Endothelial cell of umbilical vein (primary cell): ENCODE data around the gene C5. TPM values are rescaled to one million over a fixed set of nuclear protein-coding genes. Genes with fewer than 3 reads are reported as not detected.

Experiments
- BruUV-seq: library from RNA; stranded (reverse); fragments of 400-500 nt; replicated peaks from 2 replicates; lab custom pipeline; 2021; lab: Mats Ljungman, UMichigan
- CTCF ChIA-PET: fragments of 300-600, 350-600 bp; sonication (Branson Sonifier 250); formaldehyde crosslinking; loops from one replicate; lab custom pipeline; 2021; ENCODE audit warnings: antibody characterized with exemption, inconsistent platforms; lab: Charles Lee
- POLR2A ChIA-PET: fragments of 300-600, 350-600 bp; sonication (Branson Sonifier 250); formaldehyde crosslinking; loops from one replicate; lab custom pipeline; 2021; ENCODE audit warnings: antibody characterized with exemption, inconsistent platforms; lab: Charles Lee
- DNase-seq: peaks from one replicate; pipeline ENCODE4 v3.0.0-alpha.2; 2011; ENCODE audit warnings: low read depth, low spot score
- FAIRE-seq: peaks from 2 replicates; lab custom pipeline; 2011; peaks lifted over from hg19 to GRCh38; lab: Jason Lieb, UNC
- H2AFZ ChIP-seq: 2 replicates; pipeline ENCODE4 v1.6.0; 2012; ENCODE audit warnings: low read depth, low read length, control low read depth, inconsistent platforms
- H3K27ac ChIP-seq: 2 replicates; pipeline ENCODE4 v1.5.1; 2011; ENCODE audit warnings: low read depth, mild to moderate bottlenecking, control low read depth, low read length, moderate library complexity; ENCODE audit not compliant: insufficient read depth
- H3K27me3 ChIP-seq, 2 experiments: 2 replicates each; pipeline versions ENCODE4 v1.6.0 to v1.6.1; 2011; ENCODE audit warnings: low read length in 2 of 2, mixed read lengths in 1 of 2; ENCODE audit not compliant: control insufficient read depth in 2 of 2, insufficient read depth in 2 of 2
- H3K36me3 ChIP-seq, 2 experiments: 2 replicates in 1 of 2; 3 replicates in 1 of 2; pipeline ENCODE4 v1.5.1; 2011; ENCODE audit warnings: low read length in 2 of 2, mild to moderate bottlenecking in 1 of 2, moderate library complexity in 1 of 2; ENCODE audit not compliant: control insufficient read depth in 2 of 2, insufficient read depth in 2 of 2; ENCODE audit errors: extremely low read depth in 1 of 2
- H3K4me1 ChIP-seq: 3 replicates; pipeline ENCODE4 v1.5.1; 2011; ENCODE audit warnings: mild to moderate bottlenecking, low read length; ENCODE audit not compliant: control insufficient read depth, insufficient read depth; ENCODE audit errors: extremely low read depth
- H3K4me2 ChIP-seq: 2 replicates; pipeline ENCODE4 v1.6.1; 2011; ENCODE audit warnings: low read length, control low read depth, mixed read lengths; ENCODE audit not compliant: insufficient read depth
- H3K4me3 ChIP-seq, 3 experiments: fragments of 200-600 bp in 1 of 3; sonication (generic), shearing (Covaris generic) in 1 of 3; replicated peaks in 1 of 3; 2 replicates each; pipeline ENCODE4 v1.5.1; 2011 to 2016; ENCODE audit warnings: control low read depth in 3 of 3, low read length in 3 of 3, mild to moderate bottlenecking in 2 of 3, inconsistent platforms in 1 of 3, low read depth in 1 of 3, moderate library complexity in 1 of 3; ENCODE audit not compliant: insufficient read depth in 1 of 3
- H3K79me2 ChIP-seq: 2 replicates; pipeline ENCODE4 v1.6.0; 2012; ENCODE audit warnings: low read length, inconsistent platforms; ENCODE audit not compliant: control insufficient read depth, insufficient read depth
- H3K9ac ChIP-seq: replicated peaks from 2 replicates; pipeline ENCODE3; 2011; ENCODE audit warnings: low read length, control low read depth; ENCODE audit not compliant: insufficient read depth; ENCODE audit errors: extremely low read depth
- H3K9me1 ChIP-seq: replicated peaks from 3 replicates; pipeline ENCODE4 v1.6.0; 2011; ENCODE audit warnings: mild to moderate bottlenecking, low read length; ENCODE audit not compliant: control insufficient read depth, insufficient read depth; ENCODE audit errors: extremely low read depth
- H3K9me3 ChIP-seq: replicated peaks from 2 replicates; pipeline ENCODE4 v1.5.1; 2012; ENCODE audit warnings: low read length, inconsistent platforms; ENCODE audit not compliant: control insufficient read depth, insufficient read depth
- H4K20me1 ChIP-seq: replicated peaks from 2 replicates; pipeline ENCODE3; 2011; ENCODE audit warnings: mild to moderate bottlenecking, low read length; ENCODE audit not compliant: control insufficient read depth, insufficient read depth; ENCODE audit errors: extremely low read depth
- EZH2 ChIP-seq: IDR thresholded peaks from 2 replicates; pipeline ENCODE4 v1.6.1; 2012; ENCODE audit warnings: borderline replicate concordance, low read depth, mild to moderate bottlenecking, moderate library complexity, low read length, inconsistent platforms; ENCODE audit not compliant: severe bottlenecking
- FOS ChIP-seq: IDR thresholded peaks from 2 replicates; pipeline ENCODE4 v1.6.1; 2011; ENCODE audit warnings: mild to moderate bottlenecking, low read length, moderate library complexity, borderline replicate concordance; ENCODE audit not compliant: insufficient read depth
- GATA2 ChIP-seq: IDR thresholded peaks from 2 replicates; pipeline ENCODE4 v1.7.0; 2011; ENCODE audit warnings: low read depth, mild to moderate bottlenecking, moderate library complexity, mixed read lengths, low read length; ENCODE audit not compliant: insufficient read length, insufficient read depth
- MYC ChIP-seq: IDR thresholded peaks from one replicate; pipeline ENCODE4 v1.6.1; 2011; ENCODE audit warnings: mild to moderate bottlenecking, low read depth, low read length
- POLR2A ChIP-seq: IDR thresholded peaks from 2 replicates; pipeline ENCODE4 v1.6.1; 2012; ENCODE audit warnings: low read depth, mild to moderate bottlenecking, control low read depth, low read length
- POLR2AphosphoS5 ChIP-seq: IDR thresholded peaks from 2 replicates; pipeline ENCODE4 v1.6.1; 2012; ENCODE audit warnings: low read depth, mild to moderate bottlenecking, control low read depth, low read length, moderate library complexity; ENCODE audit not compliant: insufficient read depth
- dilution Hi-C: fragments of 300-500 bp; cut with MboI; formaldehyde crosslinking; loops from one replicate; pipeline ENCODE4 v1.15.0; 2019; ENCODE audit warnings: low sequenced_read_pairs; ENCODE audit not compliant: extremely low pct_ligation_motif_present
- intact Hi-C: fragments of 100-400 bp; cut with micrococcal nuclease; formaldehyde crosslinking; loops from one replicate; pipeline ENCODE4 v1.10.0; 2022
- polyA plus RNA-seq, 4 experiments: library from polyadenylated mRNA; depleted of rRNA in 3 of 4; stranded (reverse) in 3 of 4; unstranded in 1 of 4; fragments of >200 nt; gene quantifications; 2 replicates each; pipeline versions ENCODE4 v1.2.1 to v1.2.3, GENCODE V29; 2011 to 2012; ENCODE audit warnings: missing spikeins in 1 of 4
- total RNA-seq: library from RNA; stranded (reverse); gene quantifications from 2 replicates; pipeline ENCODE4 v1.2.3, GENCODE V29; 2021
- TF ChIP-seq, protein P1 (sequence below), 2 donors: IDR thresholded peaks; 1 replicate in 1 of 2; 2 replicates in 1 of 2; pipeline ENCODE4 v1.5.1; 2011; ENCODE audit warnings: low read length in 2 of 2, mild to moderate bottlenecking in 2 of 2, moderate library complexity in 2 of 2, control low read depth in 1 of 2, inconsistent platforms in 1 of 2, low read depth in 1 of 2; ENCODE audit not compliant: insufficient read depth in 1 of 2; ENCODE audit errors: extremely low read depth in 1 of 2

C5 gene
- total and polyA plus RNA-seq, 2 donors (not counting 3 experiments of a cell fraction or from before 2014, with no cell fraction given): 0.79 to 1.6 TPM

DNA sequence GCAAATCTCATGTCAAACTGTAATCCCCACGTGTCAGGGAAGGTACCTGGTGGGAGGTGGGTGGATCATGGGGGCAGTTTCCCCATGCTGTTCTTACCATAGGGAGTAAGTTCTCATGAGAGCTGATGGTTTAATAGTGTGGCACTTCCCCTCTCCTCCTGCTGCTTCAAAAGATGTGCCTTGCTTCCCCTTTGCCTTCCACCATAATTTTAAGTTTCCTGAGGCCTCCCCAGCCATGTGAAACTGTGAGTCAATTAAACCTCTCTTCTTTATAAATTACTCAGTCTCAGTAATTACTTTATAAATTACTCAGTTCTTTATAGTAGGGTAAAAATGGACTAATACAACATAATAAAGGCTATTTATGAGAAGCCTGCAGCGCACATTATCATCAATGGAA is 17.6 kb upstream of the C5 start:
- POLR2A ChIA-PET: no interaction called here
- BruUV-seq: no TSS peak
- Histone ChIP-seq H3K4me3 (no peak overlapping the region), H3K9me1 (no peaks in the 10 kb centered on the region), H3K27ac (no peak overlapping the region), H3K36me3 (no peaks in the 10 kb centered on the region), H3K4me1 (peaks cover 6% of the 10 kb centered on the region), H2AFZ (no peak overlapping the region), H3K4me2 (no peak overlapping the region), H3K79me2 (no peaks in the 10 kb centered on the region), H3K9me3 (no peaks in the 10 kb centered on the region), H3K9ac (no peak overlapping the region), H4K20me1 (no peaks in the 10 kb centered on the region), H3K27me3 (no peaks in the 10 kb centered on the region)
- TF ChIP-seq POLR2A: no peak
- DNase-seq (no peak), FAIRE-seq (no peak)
- CTCF ChIA-PET: interaction anchor here (1.3 to 2.3 kb wide), 5 partner anchors 8 to 448 kb away, joined by 3 to 14 read pairs (median 4); no protein-coding TSS in a partner anchor
- dilution Hi-C loops: no loop called here
- intact Hi-C loops: no loop called here

DNA sequence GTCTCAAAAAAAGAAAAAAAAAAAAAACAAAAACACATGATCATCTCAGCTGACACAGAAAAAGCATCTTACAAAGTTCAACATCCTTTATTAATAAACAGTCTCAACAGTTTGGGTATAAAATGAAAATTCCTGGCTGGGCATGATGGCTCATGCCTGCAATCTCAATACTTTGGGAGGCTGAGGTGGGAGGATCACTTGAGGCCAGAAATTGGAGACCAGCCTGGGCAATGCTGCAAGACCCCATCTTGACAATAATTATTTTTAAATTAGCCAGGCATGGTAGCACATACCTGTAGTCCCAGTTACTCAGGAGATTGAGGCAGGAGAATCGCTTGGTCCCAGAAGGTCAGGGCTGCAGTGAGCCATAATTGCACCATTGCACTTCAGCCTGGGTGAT is 16.8 kb upstream of the C5 start:
- Histone ChIP-seq H3K9ac (no peak overlapping the region), H3K4me3 (no peak overlapping the region), H3K9me3 (no peaks in the 10 kb centered on the region), H3K79me2 (no peaks in the 10 kb centered on the region), H3K4me1 (peaks cover 5% of the 10 kb centered on the region), H3K27me3 (no peaks in the 10 kb centered on the region), H3K4me2 (no peak overlapping the region), H3K9me1 (no peaks in the 10 kb centered on the region), H2AFZ (no peak overlapping the region), H3K36me3 (no peaks in the 10 kb centered on the region), H4K20me1 (no peaks in the 10 kb centered on the region), H3K27ac (no peak overlapping the region)
- ChIA-PET POLR2A (no interaction called here), CTCF (interaction anchor here (0.7 to 1.0 kb wide), 2 partner anchors 85 to 281 kb away, joined by 3 to 5 read pairs; no protein-coding TSS in a partner anchor)
- dilution Hi-C loops (no loop called here), intact Hi-C loops (no loop called here)
- no TSS peak for BruUV-seq
- no peak for FAIRE-seq
- DNase-seq: no peak
- TF ChIP-seq POLR2AphosphoS5 (no peak), MYC (no peak), POLR2A (no peak), FOS (no peak), GATA2 (no peak), EZH2 (no peak)
- TF ChIP-seq, protein P1, sequence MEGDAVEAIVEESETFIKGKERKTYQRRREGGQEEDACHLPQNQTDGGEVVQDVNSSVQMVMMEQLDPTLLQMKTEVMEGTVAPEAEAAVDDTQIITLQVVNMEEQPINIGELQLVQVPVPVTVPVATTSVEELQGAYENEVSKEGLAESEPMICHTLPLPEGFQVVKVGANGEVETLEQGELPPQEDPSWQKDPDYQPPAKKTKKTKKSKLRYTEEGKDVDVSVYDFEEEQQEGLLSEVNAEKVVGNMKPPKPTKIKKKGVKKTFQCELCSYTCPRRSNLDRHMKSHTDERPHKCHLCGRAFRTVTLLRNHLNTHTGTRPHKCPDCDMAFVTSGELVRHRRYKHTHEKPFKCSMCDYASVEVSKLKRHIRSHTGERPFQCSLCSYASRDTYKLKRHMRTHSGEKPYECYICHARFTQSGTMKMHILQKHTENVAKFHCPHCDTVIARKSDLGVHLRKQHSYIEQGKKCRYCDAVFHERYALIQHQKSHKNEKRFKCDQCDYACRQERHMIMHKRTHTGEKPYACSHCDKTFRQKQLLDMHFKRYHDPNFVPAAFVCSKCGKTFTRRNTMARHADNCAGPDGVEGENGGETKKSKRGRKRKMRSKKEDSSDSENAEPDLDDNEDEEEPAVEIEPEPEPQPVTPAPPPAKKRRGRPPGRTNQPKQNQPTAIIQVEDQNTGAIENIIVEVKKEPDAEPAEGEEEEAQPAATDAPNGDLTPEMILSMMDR (IDR thresholded peaks at IDR 0.05; ENCODE audit: extremely low read depth in 1 of 2, insufficient read depth in 1 of 2, low read depth in 1 of 2, low read length in 2 of 2): no peak
